ENCODE data around the gene DCDC2C.

- no peak for TF ChIP-seq CTCF (IDR thresholded peaks at IDR 0.05)
- no peak for TF ChIP-seq REST (IDR thresholded peaks at IDR 0.05; ENCODE audit: low read depth, low read length)
- TF ChIP-seq EP300 (IDR thresholded peaks at IDR 0.05; ENCODE audit: borderline replicate concordance in 1 of 2, low read depth in 1 of 2, low read length in 1 of 2) = no peak
- TF ChIP-seq JUND (IDR thresholded peaks at IDR 0.05) = no peak
- TF ChIP-seq NFIC (IDR thresholded peaks at IDR 0.05; ENCODE audit: borderline replicate concordance) = no peak
These were observed 21.8 kb upstream of the DCDC2C start for GRCh38 chr2:3681625-3682024.
